ENCODE data around the gene LRIG1. TPM values are rescaled to one million over a fixed set of nuclear protein-coding genes. Genes with fewer than 3 reads are reported as not detected.

LRIG1 gene
- total RNA-seq, 1 experiment from 2014 or later = 5.3 TPM

GRCh38 chr3:66466606-66467270 lies 34.1 kb downstream of the LRIG1 start:
- ChIA-PET CTCF (no interaction called here), POLR2A (interaction anchor here (0.6 kb wide), 1 partner anchor 31 kb away, joined by 7 read pairs; no protein-coding TSS in a partner anchor)
- Histone ChIP-seq H3K4me1 (ENCODE audit: control insufficient read depth, insufficient read depth, low read length) (no peaks in the 10 kb centered on the region), H3K36me3 (ENCODE audit: control insufficient read depth, insufficient read depth, low read length) (no peaks in the 10 kb centered on the region), H3K9me3 (ENCODE audit: control insufficient read depth, insufficient read depth, low read depth, low read length) (no peaks in the 10 kb centered on the region), H3K4me3 (ENCODE audit: low read depth in 2 of 2, low read length in 2 of 2) (no peak overlapping the region), H3K27me3 (ENCODE audit: control insufficient read depth, insufficient read depth, low read length) (no peaks in the 10 kb centered on the region), H3K27ac (ENCODE audit: low read length) (no peak overlapping the region)
- in situ Hi-C loops (cut with HindIII; ENCODE audit: low pct_unique_long_range_greater_than_20kb, low sequenced_read_pairs) = no loop called here
- intact Hi-C loops (cut with micrococcal nuclease; ENCODE audit: unreplicated experiment) = no loop called here
- ATAC-seq (no peak), DNase-seq (ENCODE audit: low read depth, low spot score) (no peak)
- no TSS peak for BruUV-seq (replicated peaks)
- TF ChIP-seq REST (IDR thresholded peaks at IDR 0.05; ENCODE audit: insufficient read depth in 1 of 2, low read depth in 2 of 2, low read length in 1 of 2) (no peak), CTCF (IDR thresholded peaks at IDR 0.05) (no peak), TCF7L2 (IDR thresholded peaks at IDR 0.05; ENCODE audit: low read depth, low read length) (no peak)

- Histone ChIP-seq H3K27me3 (ENCODE audit: control insufficient read depth, insufficient read depth, low read length) (no peaks in the 10 kb centered on the region), H3K27ac (ENCODE audit: low read length) (no peak overlapping the region), H3K4me1 (ENCODE audit: control insufficient read depth, insufficient read depth, low read length) (no peaks in the 10 kb centered on the region), H3K36me3 (ENCODE audit: control insufficient read depth, insufficient read depth, low read length) (no peaks in the 10 kb centered on the region), H3K9me3 (ENCODE audit: control insufficient read depth, insufficient read depth, low read depth, low read length) (no peaks in the 10 kb centered on the region), H3K4me3 (ENCODE audit: low read depth in 2 of 2, low read length in 2 of 2) (no peak overlapping the region)
- ChIA-PET CTCF (no interaction called here), POLR2A (no interaction called here)
- TF ChIP-seq TCF7L2 (IDR thresholded peaks at IDR 0.05; ENCODE audit: low read depth, low read length) (no peak), POLR2AphosphoS5 (IDR thresholded peaks at IDR 0.05; ENCODE audit: low read depth, low read length) (no peak), REST (IDR thresholded peaks at IDR 0.05; ENCODE audit: insufficient read depth in 1 of 2, low read depth in 2 of 2, low read length in 1 of 2) (no peak), SIN3A (IDR thresholded peaks at IDR 0.05; ENCODE audit: borderline replicate concordance, insufficient read depth, low read depth, low read length) (no peak), CTCF (IDR thresholded peaks at IDR 0.05) (no peak)
- no peak for DNase-seq (ENCODE audit: low read depth, low spot score)
- intact Hi-C loops (cut with micrococcal nuclease; ENCODE audit: unreplicated experiment) = no loop called here
- in situ Hi-C loops (cut with HindIII; ENCODE audit: low pct_unique_long_range_greater_than_20kb, low sequenced_read_pairs) = no loop called here
- no TSS peak for BruUV-seq (replicated peaks)
- ATAC-seq = no peak
These were observed 35.2 kb downstream of the LRIG1 start for GRCh38 chr3:66465587-66465986.

All from Panc1 (cell line).